Measurements from ENCODE around the gene OLIG1.

The OLIG1 gene, protein sequence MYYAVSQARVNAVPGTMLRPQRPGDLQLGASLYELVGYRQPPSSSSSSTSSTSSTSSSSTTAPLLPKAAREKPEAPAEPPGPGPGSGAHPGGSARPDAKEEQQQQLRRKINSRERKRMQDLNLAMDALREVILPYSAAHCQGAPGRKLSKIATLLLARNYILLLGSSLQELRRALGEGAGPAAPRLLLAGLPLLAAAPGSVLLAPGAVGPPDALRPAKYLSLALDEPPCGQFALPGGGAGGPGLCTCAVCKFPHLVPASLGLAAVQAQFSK

DNA sequence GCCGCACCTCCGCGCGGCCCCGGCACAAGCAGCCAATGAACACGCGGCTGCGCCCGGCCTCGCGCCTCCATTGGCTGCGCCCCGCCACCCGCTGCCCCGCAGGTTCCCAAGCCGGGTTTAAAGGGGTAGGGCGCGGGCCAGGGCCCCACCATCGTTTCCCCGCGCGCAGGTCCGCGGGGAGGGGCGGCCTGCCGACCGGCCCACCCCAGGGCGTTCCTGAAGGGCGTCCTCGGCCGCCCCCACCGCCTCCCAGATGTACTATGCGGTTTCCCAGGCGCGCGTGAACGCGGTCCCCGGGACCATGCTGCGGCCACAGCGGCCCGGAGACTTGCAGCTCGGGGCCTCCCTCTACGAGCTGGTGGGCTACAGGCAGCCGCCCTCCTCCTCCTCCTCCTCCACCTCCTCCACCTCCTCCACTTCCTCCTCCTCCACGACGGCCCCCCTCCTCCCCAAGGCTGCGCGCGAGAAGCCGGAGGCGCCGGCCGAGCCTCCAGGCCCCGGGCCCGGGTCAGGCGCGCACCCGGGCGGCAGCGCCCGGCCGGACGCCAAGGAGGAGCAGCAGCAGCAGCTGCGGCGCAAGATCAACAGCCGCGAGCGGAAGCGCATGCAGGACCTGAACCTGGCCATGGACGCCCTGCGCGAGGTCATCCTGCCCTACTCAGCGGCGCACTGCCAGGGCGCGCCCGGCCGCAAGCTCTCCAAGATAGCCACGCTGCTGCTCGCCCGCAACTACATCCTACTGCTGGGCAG, at the start of gene OLIG1:
Gene OLIG1 (plus strand): TSS at position 148 of the 750 bp plus-strand sequence. CDS start 106 bp downstream, at position 254.
- Histone ChIP-seq H3K4me1 (ENCODE audit: control insufficient read depth, insufficient read depth, low read length) (peaks cover 10% of the 10 kb centered on the region), H3K9me3 (ENCODE audit: control insufficient read depth in 2 of 2, low read length in 2 of 2) (peaks cover 8 to 13% of the 10 kb centered on the region in 2 donors), H3K27me3 (ENCODE audit: control insufficient read depth in 1 of 2, insufficient read depth in 2 of 2, low read length in 2 of 2) (peaks cover 57 to 82% of the 10 kb centered on the region in 2 donors), H3K9ac (ENCODE audit: low read length in 2 of 2) (no peak within 1 kb of the TSS), H3K4me3 (ENCODE audit: low read length in 2 of 2) (peak within 1 kb of the TSS; percentile 25 to 67), H3K27ac (ENCODE audit: low read length) (no peak within 1 kb of the TSS), H3K36me3 (ENCODE audit: control insufficient read depth in 2 of 2, insufficient read depth in 2 of 2, low read length in 2 of 2) (no peaks in the 10 kb centered on the region)

DNA sequence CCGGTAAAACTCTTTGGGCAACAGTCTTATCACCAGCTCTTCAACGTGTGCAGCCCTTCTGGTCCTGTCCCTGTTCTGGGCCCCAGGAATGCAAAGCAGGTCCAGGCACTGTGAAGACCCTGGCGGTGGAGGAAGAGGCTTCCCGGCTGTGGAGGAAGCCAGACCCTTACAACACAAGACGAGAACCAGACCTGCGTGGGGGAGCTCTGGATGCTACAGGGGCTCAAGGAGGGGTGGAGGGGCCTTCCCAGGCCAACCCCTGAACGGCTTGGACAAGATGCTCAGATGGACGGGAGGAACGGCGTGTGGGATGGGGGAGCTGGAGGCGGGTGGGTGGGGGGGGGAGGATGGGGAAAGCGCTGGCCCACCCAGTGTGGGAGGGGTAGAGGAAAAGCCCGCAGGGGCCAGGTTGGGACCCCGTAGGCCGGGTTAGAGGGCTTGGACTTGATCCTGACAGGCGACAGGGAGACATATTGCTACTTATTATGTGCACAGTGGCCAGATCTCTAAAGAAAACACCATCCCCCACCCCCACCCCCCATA, 49.3 kb upstream of the OLIG1 start:
- peaks cover 0 to under 1% of the 10 kb centered on the region in 2 donors for H3K9me3 ChIP-seq (ENCODE audit: control insufficient read depth in 2 of 2, low read length in 2 of 2)
- H3K9ac ChIP-seq (ENCODE audit: low read length in 2 of 2), result no peak overlapping the region
- no peaks in the 10 kb centered on the region for H3K36me3 ChIP-seq (ENCODE audit: control insufficient read depth in 2 of 2, insufficient read depth in 2 of 2, low read length in 2 of 2)
- no peak overlapping the region for H3K27ac ChIP-seq (ENCODE audit: low read length)
- H3K4me1 ChIP-seq (ENCODE audit: control insufficient read depth, insufficient read depth, low read length), result peaks cover 5% of the 10 kb centered on the region
- peaks cover 58 to 79% of the 10 kb centered on the region in 2 donors for H3K27me3 ChIP-seq (ENCODE audit: control insufficient read depth in 1 of 2, insufficient read depth in 2 of 2, low read length in 2 of 2)
- H3K4me3 ChIP-seq (ENCODE audit: low read length in 2 of 2), result no peak overlapping the region

DNA sequence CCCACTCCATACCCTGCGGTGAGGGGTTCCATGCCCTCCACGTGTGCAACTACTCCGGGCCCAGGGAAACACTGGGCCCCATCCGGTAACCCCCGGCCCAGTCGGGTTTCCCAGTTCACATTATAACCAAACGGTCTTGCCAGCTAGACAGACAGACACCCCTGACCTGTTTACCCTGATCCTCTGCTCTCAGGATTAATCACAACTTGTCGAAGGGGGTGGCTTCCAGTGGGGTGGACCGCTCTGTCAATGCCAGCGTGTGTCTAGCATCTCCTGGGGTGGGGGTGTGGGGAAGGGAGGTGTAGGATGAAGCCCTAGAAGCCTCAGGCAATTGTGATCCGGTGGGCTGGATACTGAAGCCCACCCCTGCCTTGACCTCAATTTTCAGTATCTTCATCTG, 48.8 kb upstream of the OLIG1 start:
- no peak overlapping the region for H3K9ac ChIP-seq (ENCODE audit: low read length in 2 of 2)
- H3K27ac ChIP-seq (ENCODE audit: low read length), result no peak overlapping the region
- no peak overlapping the region for H3K4me3 ChIP-seq (ENCODE audit: low read length in 2 of 2)
- H3K36me3 ChIP-seq (ENCODE audit: control insufficient read depth in 2 of 2, insufficient read depth in 2 of 2, low read length in 2 of 2), result no peaks in the 10 kb centered on the region
- H3K9me3 ChIP-seq (ENCODE audit: control insufficient read depth in 2 of 2, low read length in 2 of 2), result no peaks in the 10 kb centered on the region
- peaks cover 5% of the 10 kb centered on the region for H3K4me1 ChIP-seq (ENCODE audit: control insufficient read depth, insufficient read depth, low read length)
- H3K27me3 ChIP-seq (ENCODE audit: control insufficient read depth in 1 of 2, insufficient read depth in 2 of 2, low read length in 2 of 2), result peaks cover 56 to 85% of the 10 kb centered on the region in 2 donors

DNA sequence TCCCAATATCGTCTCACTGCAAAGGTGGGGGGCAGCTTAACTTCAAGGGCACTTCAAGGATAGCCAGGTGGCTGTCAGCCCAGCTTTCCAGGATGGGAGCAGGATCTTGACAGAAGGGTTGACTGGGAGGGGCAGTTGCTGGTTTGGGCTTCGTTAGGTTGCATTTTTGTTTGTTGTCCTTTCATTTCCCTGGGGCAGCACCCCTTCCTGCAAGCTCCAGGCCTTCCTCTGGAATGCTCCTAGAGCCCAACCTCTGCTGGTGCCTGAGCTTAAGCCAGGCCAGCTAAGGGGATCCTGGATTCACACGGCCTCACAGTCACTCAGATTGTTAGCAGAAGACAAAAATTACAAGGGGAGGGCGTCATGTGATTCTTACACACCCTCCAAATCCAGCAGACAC, 48.3 kb upstream of the OLIG1 start:
- peaks cover 58 to 90% of the 10 kb centered on the region in 2 donors for H3K27me3 ChIP-seq (ENCODE audit: control insufficient read depth in 1 of 2, insufficient read depth in 2 of 2, low read length in 2 of 2)
- no peak overlapping the region for H3K27ac ChIP-seq (ENCODE audit: low read length)
- peaks cover 5% of the 10 kb centered on the region for H3K4me1 ChIP-seq (ENCODE audit: control insufficient read depth, insufficient read depth, low read length)
- no peaks in the 10 kb centered on the region for H3K36me3 ChIP-seq (ENCODE audit: control insufficient read depth in 2 of 2, insufficient read depth in 2 of 2, low read length in 2 of 2)
- no peak overlapping the region for H3K4me3 ChIP-seq (ENCODE audit: low read length in 2 of 2)
- H3K9me3 ChIP-seq (ENCODE audit: control insufficient read depth in 2 of 2, low read length in 2 of 2), result no peaks in the 10 kb centered on the region
- no peak overlapping the region for H3K9ac ChIP-seq (ENCODE audit: low read length in 2 of 2)

DNA sequence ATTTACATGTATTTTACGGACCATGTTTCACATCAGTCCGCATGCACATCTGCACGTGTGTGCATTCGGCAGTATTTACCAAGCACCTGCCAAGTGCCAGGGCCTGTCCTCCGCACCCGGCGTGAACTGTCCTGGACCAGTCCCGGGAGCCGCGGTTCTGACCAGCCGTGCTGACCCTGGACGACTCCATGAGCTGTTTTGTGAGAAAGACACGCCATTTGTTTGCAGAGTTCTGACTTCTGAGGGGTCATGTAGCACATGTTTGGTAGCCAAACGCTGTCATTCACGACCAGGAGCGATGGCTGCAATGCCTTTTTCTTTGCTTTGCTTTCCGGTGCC, 47.5 kb upstream of the OLIG1 start:
- H3K9me3 ChIP-seq (ENCODE audit: control insufficient read depth in 2 of 2, low read length in 2 of 2), result no peaks in the 10 kb centered on the region
- peaks cover 61 to 98% of the 10 kb centered on the region in 2 donors for H3K27me3 ChIP-seq (ENCODE audit: control insufficient read depth in 1 of 2, insufficient read depth in 2 of 2, low read length in 2 of 2)
- no peak overlapping the region for H3K9ac ChIP-seq (ENCODE audit: low read length in 2 of 2)
- H3K4me3 ChIP-seq (ENCODE audit: low read length in 2 of 2), result no peak overlapping the region
- H3K27ac ChIP-seq (ENCODE audit: low read length), result no peak overlapping the region
- H3K4me1 ChIP-seq (ENCODE audit: control insufficient read depth, insufficient read depth, low read length), result peaks cover 10% of the 10 kb centered on the region
- H3K36me3 ChIP-seq (ENCODE audit: control insufficient read depth in 2 of 2, insufficient read depth in 2 of 2, low read length in 2 of 2), result no peaks in the 10 kb centered on the region

DNA sequence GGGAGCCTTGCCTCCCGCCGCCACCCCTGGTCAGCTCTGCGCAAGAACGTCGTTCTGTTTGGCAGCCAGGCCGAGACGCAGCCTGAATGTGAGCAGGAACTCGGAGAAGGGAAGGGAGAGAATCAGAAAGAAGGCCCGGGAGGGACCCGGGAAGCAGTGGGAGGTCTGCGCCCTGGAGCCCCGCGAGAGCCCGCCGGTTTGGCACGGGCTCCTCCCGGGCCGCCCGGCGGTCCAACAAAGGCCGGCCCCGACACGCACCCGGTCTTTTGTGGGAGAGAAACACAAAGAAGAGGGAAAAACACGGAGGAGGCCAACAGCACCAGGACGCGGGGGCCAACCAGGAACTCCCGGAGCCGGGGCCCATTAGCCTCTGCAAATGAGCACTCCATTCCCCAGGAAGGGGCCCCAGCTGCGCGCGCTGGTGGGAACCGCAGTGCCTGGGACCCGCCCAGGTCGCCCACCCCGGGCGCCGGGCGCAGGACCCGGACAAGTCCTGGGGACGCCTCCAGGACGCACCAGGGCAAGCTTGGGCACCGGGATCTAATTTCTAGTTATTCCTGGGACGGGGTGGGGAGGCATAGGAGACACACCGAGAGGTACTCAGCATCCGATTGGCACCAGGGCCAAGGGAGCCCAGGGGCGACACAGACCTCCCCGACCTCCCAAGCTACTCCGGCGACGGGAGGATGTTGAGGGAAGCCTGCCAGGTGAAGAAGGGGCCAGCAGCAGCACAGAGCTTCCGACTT, 46.9 kb upstream of the OLIG1 start:
- no peak overlapping the region for H3K4me3 ChIP-seq (ENCODE audit: low read length in 2 of 2)

DNA sequence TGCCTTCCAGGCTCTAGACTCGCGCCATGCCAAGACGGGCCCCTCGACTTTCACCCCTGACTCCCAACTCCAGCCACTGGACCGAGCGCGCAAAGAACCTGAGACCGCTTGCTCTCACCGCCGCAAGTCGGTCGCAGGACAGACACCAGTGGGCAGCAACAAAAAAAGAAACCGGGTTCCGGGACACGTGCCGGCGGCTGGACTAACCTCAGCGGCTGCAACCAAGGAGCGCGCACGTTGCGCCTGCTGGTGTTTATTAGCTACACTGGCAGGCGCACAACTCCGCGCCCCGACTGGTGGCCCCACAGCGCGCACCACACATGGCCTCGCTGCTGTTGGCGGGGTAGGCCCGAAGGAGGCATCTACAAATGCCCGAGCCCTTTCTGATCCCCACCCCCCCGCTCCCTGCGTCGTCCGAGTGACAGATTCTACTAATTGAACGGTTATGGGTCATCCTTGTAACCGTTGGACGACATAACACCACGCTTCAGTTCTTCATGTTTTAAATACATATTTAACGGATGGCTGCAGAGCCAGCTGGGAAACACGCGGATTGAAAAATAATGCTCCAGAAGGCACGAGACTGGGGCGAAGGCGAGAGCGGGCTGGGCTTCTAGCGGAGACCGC, 46.3 kb upstream of the OLIG1 start:
- Histone ChIP-seq H3K9me3 (ENCODE audit: control insufficient read depth in 2 of 2, low read length in 2 of 2) (no peaks in the 10 kb centered on the region), H3K4me1 (ENCODE audit: control insufficient read depth, insufficient read depth, low read length) (peaks cover 10% of the 10 kb centered on the region), H3K4me3 (ENCODE audit: low read length in 2 of 2) (no peak overlapping the region), H3K27me3 (ENCODE audit: control insufficient read depth in 1 of 2, insufficient read depth in 2 of 2, low read length in 2 of 2) (peaks cover 61 to 97% of the 10 kb centered on the region in 2 donors), H3K27ac (ENCODE audit: low read length) (no peak overlapping the region), H3K9ac (ENCODE audit: low read length in 2 of 2) (no peak overlapping the region), H3K36me3 (ENCODE audit: control insufficient read depth in 2 of 2, insufficient read depth in 2 of 2, low read length in 2 of 2) (no peaks in the 10 kb centered on the region)

More for the DNA sequence above, 46.9 kb upstream of the OLIG1 start:
- no peaks in the 10 kb centered on the region for H3K36me3 ChIP-seq (ENCODE audit: control insufficient read depth in 2 of 2, insufficient read depth in 2 of 2, low read length in 2 of 2)
- H3K4me1 ChIP-seq (ENCODE audit: control insufficient read depth, insufficient read depth, low read length), result peaks cover 10% of the 10 kb centered on the region
- no peak overlapping the region for H3K27ac ChIP-seq (ENCODE audit: low read length)
- H3K9ac ChIP-seq (ENCODE audit: low read length in 2 of 2), result no peak overlapping the region
- peaks cover 61 to 97% of the 10 kb centered on the region in 2 donors for H3K27me3 ChIP-seq (ENCODE audit: control insufficient read depth in 1 of 2, insufficient read depth in 2 of 2, low read length in 2 of 2)
- no peaks in the 10 kb centered on the region for H3K9me3 ChIP-seq (ENCODE audit: control insufficient read depth in 2 of 2, low read length in 2 of 2)

DNA sequence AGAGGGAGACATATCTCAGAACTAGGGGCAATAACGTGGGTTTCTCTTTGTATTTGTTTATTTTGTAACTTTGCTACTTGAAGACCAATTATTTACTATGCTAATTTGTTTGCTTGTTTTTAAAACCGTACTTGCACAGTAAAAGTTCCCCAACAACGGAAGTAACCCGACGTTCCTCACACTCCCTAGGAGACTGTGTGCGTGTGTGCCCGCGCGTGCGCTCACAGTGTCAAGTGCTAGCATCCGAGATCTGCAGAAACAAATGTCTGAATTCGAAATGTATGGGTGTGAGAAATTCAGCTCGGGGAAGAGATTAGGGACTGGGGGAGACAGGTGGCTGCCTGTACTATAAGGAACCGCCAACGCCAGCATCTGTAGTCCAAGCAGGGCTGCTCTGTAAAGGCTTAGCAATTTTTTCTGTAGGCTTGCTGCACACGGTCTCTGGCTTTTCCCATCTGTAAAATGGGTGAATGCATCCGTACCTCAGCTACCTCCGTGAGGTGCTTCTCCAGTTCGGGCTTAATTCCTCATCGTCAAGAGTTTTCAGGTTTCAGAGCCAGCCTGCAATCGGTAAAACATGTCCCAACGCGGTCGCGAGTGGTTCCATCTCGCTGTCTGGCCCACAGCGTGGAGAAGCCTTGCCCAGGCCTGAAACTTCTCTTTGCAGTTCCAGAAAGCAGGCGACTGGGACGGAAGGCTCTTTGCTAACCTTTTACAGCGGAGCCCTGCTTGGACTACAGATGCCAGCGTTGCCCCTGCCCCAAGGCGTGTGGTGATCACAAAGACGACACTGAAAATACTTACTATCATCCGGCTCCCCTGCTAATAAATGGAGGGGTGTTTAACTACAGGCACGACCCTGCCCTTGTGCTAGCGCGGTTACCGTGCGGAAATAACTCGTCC, 45.5 kb upstream of the OLIG1 start:
- Histone ChIP-seq H3K36me3 (ENCODE audit: control insufficient read depth in 2 of 2, insufficient read depth in 2 of 2, low read length in 2 of 2) (no peaks in the 10 kb centered on the region), H3K9me3 (ENCODE audit: control insufficient read depth in 2 of 2, low read length in 2 of 2) (no peaks in the 10 kb centered on the region), H3K27me3 (ENCODE audit: control insufficient read depth in 1 of 2, insufficient read depth in 2 of 2, low read length in 2 of 2) (peaks cover 64 to 97% of the 10 kb centered on the region in 2 donors), H3K27ac (ENCODE audit: low read length) (no peak overlapping the region), H3K9ac (ENCODE audit: low read length in 2 of 2) (no peak overlapping the region), H3K4me3 (ENCODE audit: low read length in 2 of 2) (no peak overlapping the region), H3K4me1 (ENCODE audit: control insufficient read depth, insufficient read depth, low read length) (peaks cover 10% of the 10 kb centered on the region)

DNA sequence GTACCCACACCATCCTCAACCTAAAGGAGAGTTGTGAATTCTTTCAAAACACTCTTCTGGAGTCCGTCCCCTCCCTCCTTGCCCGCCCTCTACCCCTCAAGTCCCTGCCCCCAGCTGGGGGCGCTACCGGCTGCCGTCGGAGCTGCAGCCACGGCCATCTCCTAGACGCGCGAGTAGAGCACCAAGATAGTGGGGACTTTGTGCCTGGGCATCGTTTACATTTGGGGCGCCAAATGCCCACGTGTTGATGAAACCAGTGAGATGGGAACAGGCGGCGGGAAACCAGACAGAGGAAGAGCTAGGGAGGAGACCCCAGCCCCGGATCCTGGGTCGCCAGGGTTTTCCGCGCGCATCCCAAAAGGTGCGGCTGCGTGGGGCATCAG, 44.8 kb upstream of the OLIG1 start:
- H3K27me3 ChIP-seq (ENCODE audit: control insufficient read depth in 1 of 2, insufficient read depth in 2 of 2, low read length in 2 of 2), result peaks cover 70 to 97% of the 10 kb centered on the region in 2 donors

More for the DNA sequence above, 44.8 kb upstream of the OLIG1 start:
- no peak overlapping the region for H3K27ac ChIP-seq (ENCODE audit: low read length)
- no peak overlapping the region for H3K9ac ChIP-seq (ENCODE audit: low read length in 2 of 2)
- no peak overlapping the region for H3K4me3 ChIP-seq (ENCODE audit: low read length in 2 of 2)
- peaks cover 6% of the 10 kb centered on the region for H3K4me1 ChIP-seq (ENCODE audit: control insufficient read depth, insufficient read depth, low read length)
- no peaks in the 10 kb centered on the region for H3K9me3 ChIP-seq (ENCODE audit: control insufficient read depth in 2 of 2, low read length in 2 of 2)
- no peaks in the 10 kb centered on the region for H3K36me3 ChIP-seq (ENCODE audit: control insufficient read depth in 2 of 2, insufficient read depth in 2 of 2, low read length in 2 of 2)
